Measurements from ENCODE around the gene NHLRC1.

Gene NHLRC1

GRCh38 chr6:18119236-18119635, 3.2 kb downstream of the NHLRC1 start:
- DNase-seq (ENCODE audit: low read depth in 1 of 2, low spot score in 1 of 2), result no peak
- no peak overlapping the region for H3K27ac ChIP-seq (replicated peaks)
- H3K4me3 ChIP-seq (replicated peaks; ENCODE audit: insufficient read depth, low read length), result no peak overlapping the region
- TF ChIP-seq POLR2AphosphoS5 (IDR thresholded peaks at IDR 0.05; ENCODE audit: low read depth), result no peak
- TF ChIP-seq CTCF (IDR thresholded peaks at IDR 0.05; ENCODE audit: insufficient read depth, low read length), result no peak
- no peak for TF ChIP-seq REST (IDR thresholded peaks at IDR 0.05; ENCODE audit: insufficient replicate concordance, low read depth)
- TF ChIP-seq GABPA (IDR thresholded peaks at IDR 0.05; ENCODE audit: low read depth), result no peak
- TF ChIP-seq SPI1 (IDR thresholded peaks at IDR 0.05; ENCODE audit: borderline replicate concordance, low read depth), result no peak
- no peaks in the 10 kb centered on the region for H3K27me3 ChIP-seq (ENCODE audit: insufficient read depth, poor library complexity, severe bottlenecking)

GRCh38 chr6:18118330-18118729, 4.1 kb downstream of the NHLRC1 start:
- DNase-seq (ENCODE audit: low read depth in 1 of 2, low spot score in 1 of 2), result no peak
- Histone ChIP-seq H3K27ac (replicated peaks) (no peak overlapping the region), H3K4me3 (replicated peaks; ENCODE audit: insufficient read depth, low read length) (no peak overlapping the region)

GRCh38 chr6:18117136-18117535, 5.3 kb downstream of the NHLRC1 start:
- Histone ChIP-seq H3K27ac (replicated peaks) (no peak overlapping the region), H3K27me3 (ENCODE audit: insufficient read depth, poor library complexity, severe bottlenecking) (peaks cover 2% of the 10 kb centered on the region), H3K4me3 (replicated peaks; ENCODE audit: insufficient read depth, low read length) (no peak overlapping the region)
- DNase-seq (ENCODE audit: low read depth in 1 of 2, low spot score in 1 of 2), result no peak
- no peak for TF ChIP-seq REST (IDR thresholded peaks at IDR 0.05; ENCODE audit: insufficient replicate concordance, low read depth)
- no peak for TF ChIP-seq POLR2AphosphoS5 (IDR thresholded peaks at IDR 0.05; ENCODE audit: low read depth)

More at GRCh38 chr6:18118330-18118729, 4.1 kb downstream of the NHLRC1 start:
- peaks cover 1% of the 10 kb centered on the region for H3K27me3 ChIP-seq (ENCODE audit: insufficient read depth, poor library complexity, severe bottlenecking)
- TF ChIP-seq GABPA (IDR thresholded peaks at IDR 0.05; ENCODE audit: low read depth) (no peak), REST (IDR thresholded peaks at IDR 0.05; ENCODE audit: insufficient replicate concordance, low read depth) (no peak), POLR2AphosphoS5 (IDR thresholded peaks at IDR 0.05; ENCODE audit: low read depth) (no peak), SPI1 (IDR thresholded peaks at IDR 0.05; ENCODE audit: borderline replicate concordance, low read depth) (no peak), CTCF (IDR thresholded peaks at IDR 0.05; ENCODE audit: insufficient read depth, low read length) (no peak)

GRCh38 chr6:18115356-18115755, 7.1 kb downstream of the NHLRC1 start:
- Histone ChIP-seq H3K27me3 (ENCODE audit: insufficient read depth, poor library complexity, severe bottlenecking) (peaks cover 2% of the 10 kb centered on the region), H3K4me3 (replicated peaks; ENCODE audit: insufficient read depth, low read length) (no peak overlapping the region), H3K27ac (replicated peaks) (no peak overlapping the region)
- no peak for TF ChIP-seq REST (IDR thresholded peaks at IDR 0.05; ENCODE audit: insufficient replicate concordance, low read depth)
- TF ChIP-seq GABPA (IDR thresholded peaks at IDR 0.05; ENCODE audit: low read depth), result no peak
- TF ChIP-seq SPI1 (IDR thresholded peaks at IDR 0.05; ENCODE audit: borderline replicate concordance, low read depth), result peak; percentile 77
- peak; percentile 96 for TF ChIP-seq POLR2AphosphoS5 (IDR thresholded peaks at IDR 0.05; ENCODE audit: low read depth)
- peak; percentile 33 to 34 for DNase-seq (ENCODE audit: low read depth in 1 of 2, low spot score in 1 of 2)

Measured in HL-60 (cell line).